Vagina (tissue), 2 donors: ENCODE measurements around the gene SMCO3. TPM values are rescaled to one million over a fixed set of nuclear protein-coding genes. Genes with fewer than 3 reads are reported as not detected.
"Not testable (repeated sequence)": the region's sequence is repeated elsewhere in the genome, so short reads cannot be mapped to it uniquely, and the experiment has no call there.

ENCODE experiments used
- DNase-seq, 2 donors: peaks; one replicate each; pipeline ENCODE4 v3.0.0-alpha.2; 2017; ENCODE audit errors: extremely low spot score in 2 of 2
- H3K27ac ChIP-seq: fragments of 200-600 bp; sonication (generic); one replicate; pipeline ENCODE4 v1.5.1; 2019
- H3K27me3 ChIP-seq: fragments of 200-600 bp; sonication (generic); one replicate; pipeline ENCODE4 v1.5.1; 2019
- H3K36me3 ChIP-seq, 2 donors: fragments of 200-600 bp; sonication (generic); one replicate each; pipeline ENCODE4 v1.5.1; 2017 to 2019
- H3K4me1 ChIP-seq: fragments of 200-600 bp; sonication (generic); one replicate; pipeline ENCODE4 v1.5.1; 2019
- H3K4me3 ChIP-seq, 2 donors: fragments of 200-600 bp; sonication (generic); 1 replicate in 1 of 2; 2 replicates in 1 of 2; pipeline ENCODE4 v1.5.1; 2016 to 2019
- H3K9me3 ChIP-seq: fragments of 200-600 bp; sonication (generic); one replicate; pipeline ENCODE4 v1.5.1; 2019
- CTCF ChIP-seq, 3 experiments: fragments of 450-650 bp in 2 of 3; fragments of 200-600 bp in 1 of 3; sonication (generic) in 1 of 3; IDR thresholded peaks; one replicate each; pipeline ENCODE4 v1.5.1; 2017 to 2019; ENCODE audit warnings: antibody characterized with exemption in 3 of 3, mild to moderate bottlenecking in 2 of 3, moderate library complexity in 2 of 3
- POLR2A ChIP-seq, 2 donors: fragments of 450-650 bp; IDR thresholded peaks; one replicate each; pipeline ENCODE4 v1.6.1; 2017; ENCODE audit warnings: antibody characterized with exemption in 2 of 2, mild to moderate bottlenecking in 2 of 2, moderate library complexity in 2 of 2
- POLR2AphosphoS5 ChIP-seq, 2 donors: sonication (generic); formaldehyde crosslinking; IDR thresholded peaks; one replicate each; pipeline ENCODE4 v1.9.0; 2017; ENCODE audit warnings: antibody characterized with exemption in 2 of 2, mild to moderate bottlenecking in 2 of 2, low read depth in 1 of 2; ENCODE audit not compliant: insufficient read depth in 1 of 2
- intact Hi-C: fragments of 100-400 bp; cut with DNase I; formaldehyde crosslinking; loops from one replicate; pipeline ENCODE4 v1.15.1; 2023
- total RNA-seq: library from RNA; depleted of rRNA; stranded (reverse); fragments of >200 nt; gene quantifications from one replicate; pipeline ENCODE4 v1.2.3, GENCODE V29; 2016

SMCO3 gene
- total RNA-seq, 1 donor from 2014 or later, result not detected

GRCh38 chr12:14769969-14770495 lies 44.0 kb downstream of the SMCO3 start:
- peak in 1 of 2 donors; percentile 61 for TF ChIP-seq POLR2AphosphoS5 (IDR thresholded peaks at IDR 0.05; ENCODE audit: insufficient read depth in 1 of 2, low read depth in 1 of 2)
- peak in 1 of 2 donors; percentile 9 for TF ChIP-seq POLR2A (IDR thresholded peaks at IDR 0.05)
- peak; percentile 58 to 83 (median 65) for TF ChIP-seq CTCF (IDR thresholded peaks at IDR 0.05)
- DNase-seq, result peak in 1 of 2 donors; percentile 92
- Histone ChIP-seq H3K4me1 (peaks cover 24% of the 10 kb centered on the region), H3K27me3 (no peaks in the 10 kb centered on the region), H3K4me3 (peak overlapping the region; percentile 67 to 82), H3K9me3 (no peaks in the 10 kb centered on the region), H3K27ac (peak overlapping the region; percentile 94), H3K36me3 (no peaks in the 10 kb centered on the region)
- intact Hi-C loops, result loop anchor here (10.0 kb wide), 1 partner anchor 115 kb away; the partner anchor contains the start of gene MGP

GRCh38 chr12:14769466-14769968 lies 44.5 kb downstream of the SMCO3 start:
- no peaks in the 10 kb centered on the region for H3K9me3 ChIP-seq
- TF ChIP-seq POLR2AphosphoS5 (IDR thresholded peaks at IDR 0.05; ENCODE audit: insufficient read depth in 1 of 2, low read depth in 1 of 2) (no peak), CTCF (IDR thresholded peaks at IDR 0.05) (no peak), POLR2A (IDR thresholded peaks at IDR 0.05) (no peak)
- peak in 1 of 2 donors; percentile 93 for DNase-seq
- peak overlapping the region; percentile 67 to 82 for H3K4me3 ChIP-seq
- H3K27me3 ChIP-seq, result no peaks in the 10 kb centered on the region
- intact Hi-C loops, result no loop called here
- H3K27ac ChIP-seq, result peak overlapping the region; percentile 94
- peaks cover 24% of the 10 kb centered on the region for H3K4me1 ChIP-seq
- H3K36me3 ChIP-seq, result no peaks in the 10 kb centered on the region

GRCh38 chr12:14768823-14769405 lies 45.1 kb downstream of the SMCO3 start:
- intact Hi-C loops, result no loop called here
- no peaks in the 10 kb centered on the region for H3K36me3 ChIP-seq
- H3K4me1 ChIP-seq, result peaks cover 24% of the 10 kb centered on the region
- peak overlapping the region; percentile 94 for H3K27ac ChIP-seq
- DNase-seq, result no peak
- no peaks in the 10 kb centered on the region for H3K9me3 ChIP-seq
- peak overlapping the region; percentile 67 to 82 for H3K4me3 ChIP-seq
- TF ChIP-seq CTCF (IDR thresholded peaks at IDR 0.05) (no peak), POLR2A (IDR thresholded peaks at IDR 0.05) (no peak), POLR2AphosphoS5 (IDR thresholded peaks at IDR 0.05; ENCODE audit: insufficient read depth in 1 of 2, low read depth in 1 of 2) (no peak)
- H3K27me3 ChIP-seq, result no peaks in the 10 kb centered on the region

- Histone ChIP-seq H3K27ac (no peak overlapping the region), H3K9me3 (no peaks in the 10 kb centered on the region), H3K27me3 (no peaks in the 10 kb centered on the region), H3K4me1 (peaks cover 24% of the 10 kb centered on the region), H3K36me3 (no peaks in the 10 kb centered on the region), H3K4me3 (no peak overlapping the region)
- intact Hi-C loops, result no loop called here
- no peak for TF ChIP-seq POLR2AphosphoS5 (IDR thresholded peaks at IDR 0.05; ENCODE audit: insufficient read depth in 1 of 2, low read depth in 1 of 2)
- TF ChIP-seq POLR2A (IDR thresholded peaks at IDR 0.05), result no peak
- TF ChIP-seq CTCF (IDR thresholded peaks at IDR 0.05), result no peak
- DNase-seq, result no peak
Measured at GRCh38 chr12:14767617-14768016, 46.4 kb downstream of the SMCO3 start.

- Histone ChIP-seq H3K4me1 (peaks cover 20% of the 10 kb centered on the region), H3K9me3 (no peaks in the 10 kb centered on the region), H3K27ac (no peak overlapping the region), H3K4me3 (no peak overlapping the region), H3K36me3 (no peaks in the 10 kb centered on the region), H3K27me3 (no peaks in the 10 kb centered on the region)
- no peak for DNase-seq
- intact Hi-C loops, result no loop called here
- no peak for TF ChIP-seq POLR2AphosphoS5 (IDR thresholded peaks at IDR 0.05; ENCODE audit: insufficient read depth in 1 of 2, low read depth in 1 of 2)
- no peak for TF ChIP-seq POLR2A (IDR thresholded peaks at IDR 0.05)
- TF ChIP-seq CTCF (IDR thresholded peaks at IDR 0.05), result no peak
Measured at GRCh38 chr12:14766649-14767215, 47.2 kb downstream of the SMCO3 start.

- peaks cover 15% of the 10 kb centered on the region for H3K4me1 ChIP-seq
- H3K27me3 ChIP-seq, H3K9me3 ChIP-seq, H3K36me3 ChIP-seq, H3K27ac ChIP-seq, DNase-seq, H3K4me3 ChIP-seq, intact Hi-C loops: not testable (repeated sequence)
Measured at GRCh38 chr12:14766020-14766419, 48.0 kb downstream of the SMCO3 start.
